SK-N-SH (cell line): Measurements from ENCODE around the gene CAD. TPM values are rescaled to one million over a fixed set of nuclear protein-coding genes. Genes with fewer than 3 reads are reported as not detected.

Source experiments
- CTCF ChIA-PET: fragments of 300-600, 350-600 bp; formaldehyde crosslinking; extraction: SDS; loops from one replicate; lab custom pipeline; 2021; lab: Yijun Ruan, JAX
- POLR2A ChIA-PET: fragments of 350-600 bp; sonication (Branson Sonifier 250); formaldehyde crosslinking; extraction: SDS; loops from one replicate; lab custom pipeline; 2020; ENCODE audit warnings: antibody characterized with exemption, inconsistent platforms; lab: Yijun Ruan, JAX
- DNase-seq: peaks from one replicate; pipeline ENCODE4 v3.0.0; 2012
- H2AFZ ChIP-seq: fragments of 200-600 bp; sonication (generic); 2 replicates; pipeline ENCODE4 v1.8.1; 2016; ENCODE audit warnings: antibody characterized with exemption, mild to moderate bottlenecking, low read depth
- H3F3A ChIP-seq: fragments of 200-600 bp; sonication (generic); replicated peaks from 2 replicates; pipeline ENCODE3; 2016; ENCODE audit warnings: antibody characterized with exemption, mild to moderate bottlenecking; ENCODE audit not compliant: insufficient read depth
- H3K27ac ChIP-seq, 2 experiments: fragments of 200-500 bp in 1 of 2; fragments of 200-600 bp in 1 of 2; sonication (Bioruptor generic) in 1 of 2; sonication (generic), shearing (Covaris generic) in 1 of 2; 2 replicates each; pipeline versions ENCODE4 v1.5.1 to v1.6.1; 2014 to 2016; ENCODE audit warnings: low read depth in 2 of 2, inconsistent platforms in 1 of 2, low read length in 1 of 2, mild to moderate bottlenecking in 1 of 2, mixed read lengths in 1 of 2
- H3K27me3 ChIP-seq: fragments of 200-600 bp; sonication (generic), shearing (Covaris generic); 2 replicates; pipeline ENCODE4 v1.6.1; 2016; ENCODE audit warnings: mixed run types; ENCODE audit not compliant: insufficient read depth
- H3K36me3 ChIP-seq, 2 experiments: fragments of 200-500 bp in 1 of 2; fragments of 200-600 bp in 1 of 2; sonication (Bioruptor generic) in 1 of 2; sonication (generic) in 1 of 2; replicated peaks in 1 of 2; 2 replicates each; pipeline versions ENCODE3 to v1.5.1; 2014 to 2016; ENCODE audit warnings: low read length in 1 of 2, mild to moderate bottlenecking in 1 of 2; ENCODE audit not compliant: insufficient read depth in 2 of 2, control insufficient read depth in 1 of 2
- H3K4me1 ChIP-seq, 2 experiments: fragments of 200-500 bp in 1 of 2; fragments of 200-600 bp in 1 of 2; sonication (Bioruptor generic) in 1 of 2; sonication (generic), shearing (Covaris generic) in 1 of 2; 2 replicates each; pipeline versions ENCODE4 v1.5.1 to v1.6.1; 2014 to 2016; ENCODE audit warnings: low read depth in 1 of 2, low read length in 1 of 2, mixed run types in 1 of 2; ENCODE audit not compliant: insufficient read depth in 2 of 2, control insufficient read depth in 1 of 2
- H3K4me2 ChIP-seq: fragments of 200-600 bp; sonication (generic), shearing (Covaris generic); 2 replicates; pipeline ENCODE4 v1.6.1; 2017; ENCODE audit warnings: mixed run types
- H3K4me3 ChIP-seq, 2 experiments: fragments of 200-500 bp in 1 of 2; fragments of 200-600 bp in 1 of 2; sonication (Bioruptor generic) in 1 of 2; sonication (generic), shearing (Covaris generic) in 1 of 2; 2 replicates each; pipeline versions ENCODE4 v1.5.1 to v1.8.1; 2014 to 2016; ENCODE audit warnings: low read depth in 2 of 2, inconsistent platforms in 1 of 2, low read length in 1 of 2, mild to moderate bottlenecking in 1 of 2, mixed read lengths in 1 of 2, moderate library complexity in 1 of 2
- H3K79me2 ChIP-seq: fragments of 200-600 bp; sonication (generic); 2 replicates; pipeline ENCODE4 v1.8.1; 2017; ENCODE audit warnings: mild to moderate bottlenecking; ENCODE audit not compliant: insufficient read depth
- H3K9ac ChIP-seq: fragments of 200-600 bp; sonication (generic); 2 replicates; pipeline ENCODE4 v1.6.1; 2017; ENCODE audit warnings: mixed run types
- H3K9me2 ChIP-seq: fragments of 200-600 bp; sonication (generic); 2 replicates; pipeline ENCODE4 v1.6.1; 2017; ENCODE audit warnings: mixed run types
- H3K9me3 ChIP-seq: fragments of 200-600 bp; sonication (generic); 2 replicates; pipeline ENCODE4 v1.6.1; 2017; ENCODE audit warnings: mixed run types, mild to moderate bottlenecking, moderate library complexity
- H4K20me1 ChIP-seq: fragments of 200-600 bp; sonication (generic); 2 replicates; pipeline ENCODE4 v1.6.1; 2017; ENCODE audit warnings: mild to moderate bottlenecking, mixed run types; ENCODE audit not compliant: insufficient read depth
- CTCF ChIP-seq: fragments of 200-600 bp; sonication (generic); IDR thresholded peaks from 2 replicates; pipeline ENCODE4 v1.6.1; 2017; ENCODE audit warnings: antibody characterized with exemption, mild to moderate bottlenecking, moderate library complexity
- ELF1 ChIP-seq: IDR thresholded peaks from 2 replicates; pipeline ENCODE4 v1.4.0; 2012
- EP300 ChIP-seq, 2 experiments: IDR thresholded peaks; 2 replicates each; pipeline versions ENCODE4 v1.4.0 to v1.6.1; 2012; ENCODE audit warnings: borderline replicate concordance in 1 of 2, low read depth in 1 of 2, low read length in 1 of 2
- FOSL2 ChIP-seq: IDR thresholded peaks from 2 replicates; pipeline ENCODE4 v1.4.0; 2012; ENCODE audit warnings: low read depth, mild to moderate bottlenecking, moderate library complexity, borderline replicate concordance
- FOXJ3 ChIP-seq: sonication (generic); formaldehyde crosslinking; IDR thresholded peaks from 2 replicates; pipeline ENCODE4 v1.5.1; 2020; ENCODE audit warnings: mild to moderate bottlenecking, missing genetic modification reagents
- GABPA ChIP-seq: IDR thresholded peaks from 2 replicates; pipeline ENCODE4 v1.4.0; 2012; ENCODE audit warnings: low read depth, mild to moderate bottlenecking
- GATA2 ChIP-seq: sonication (generic); formaldehyde crosslinking; IDR thresholded peaks from 2 replicates; pipeline ENCODE4 v1.5.0; 2020; ENCODE audit warnings: mild to moderate bottlenecking, missing genetic modification reagents
- MAX ChIP-seq: IDR thresholded peaks from 2 replicates; pipeline ENCODE4 v1.4.0; 2012; ENCODE audit warnings: low read depth
- MXI1 ChIP-seq: IDR thresholded peaks from 2 replicates; pipeline ENCODE4 v1.6.1; 2012; ENCODE audit warnings: mild to moderate bottlenecking, low read depth, low read length, improper control_type of control experiment
- NFIC ChIP-seq: IDR thresholded peaks from 2 replicates; pipeline ENCODE4 v1.4.0; 2012; ENCODE audit warnings: borderline replicate concordance
- POLR2AphosphoS5 ChIP-seq: IDR thresholded peaks from 2 replicates; pipeline ENCODE4 v1.6.1; 2012; ENCODE audit warnings: low read depth, low read length
- RAD21 ChIP-seq: IDR thresholded peaks from 2 replicates; pipeline ENCODE4 v1.6.1; 2012; ENCODE audit warnings: mild to moderate bottlenecking, low read length
- RFX5 ChIP-seq: IDR thresholded peaks from 2 replicates; pipeline ENCODE4 v1.6.1; 2012; ENCODE audit warnings: mild to moderate bottlenecking, improper control_type of control experiment, low read length
- SIN3A ChIP-seq: IDR thresholded peaks from 2 replicates; pipeline ENCODE4 v1.6.1; 2012; ENCODE audit warnings: low read depth, mild to moderate bottlenecking, low read length, moderate library complexity, borderline replicate concordance
- SMC3 ChIP-seq: IDR thresholded peaks from 2 replicates; pipeline ENCODE4 v1.6.1; 2012; ENCODE audit warnings: low read depth, low read length, improper control_type of control experiment
- TAF1 ChIP-seq: IDR thresholded peaks from 2 replicates; pipeline ENCODE4 v1.6.1; 2012; ENCODE audit warnings: low read depth, mild to moderate bottlenecking, low read length, moderate library complexity, borderline replicate concordance
- TCF12 ChIP-seq: IDR thresholded peaks from 2 replicates; pipeline ENCODE4 v1.4.0; 2012
- USF1 ChIP-seq: IDR thresholded peaks from 2 replicates; pipeline ENCODE4 v1.4.0; 2012; ENCODE audit warnings: low read depth, borderline replicate concordance
- USF2 ChIP-seq: fragments of 150-350 bp; IDR thresholded peaks from 2 replicates; pipeline ENCODE4 v1.6.1; 2017; ENCODE audit warnings: antibody characterized with exemption, low read length, low read depth, borderline replicate concordance
- ZBTB33 ChIP-seq: IDR thresholded peaks from 2 replicates; pipeline ENCODE4 v1.4.0; 2012; ENCODE audit warnings: low read depth, borderline replicate concordance
- WGBS: methylation state at CpG from one replicate; pipeline ENCODE4 v1.1.6; 2017; ENCODE audit warnings: low lambda C conversion rate; 5-methylcytosine and 5-hydroxymethylcytosine counted together
- polyA plus RNA-seq, 3 experiments: library from polyadenylated mRNA; depleted of rRNA; stranded (reverse); fragments of >200 nt; gene quantifications; 2 replicates each; pipeline ENCODE4 v1.2.3, GENCODE V29; 2012

Gene CAD
- polyA plus RNA-seq, 1 of the 3 experiments (the other 2 are of a cell fraction), result 47.6 TPM

GRCh38 chr2:27198627-27199026, 18.5 kb upstream of the CAD start:
- Histone ChIP-seq H3K27me3 (no peaks in the 10 kb centered on the region), H3K4me2 (no peak overlapping the region), H3K9me2 (no peaks in the 10 kb centered on the region), H3K36me3 (peaks cover 6 to 35% of the 10 kb centered on the region in 2 experiments), H3K9me3 (no peaks in the 10 kb centered on the region), H3K9ac (no peak overlapping the region), H3K27ac (no peak overlapping the region), H3K79me2 (no peaks in the 10 kb centered on the region), H3F3A (peaks cover 4% of the 10 kb centered on the region), H2AFZ (no peak overlapping the region), H4K20me1 (no peaks in the 10 kb centered on the region), H3K4me1 (no peaks in the 10 kb centered on the region), H3K4me3 (no peak overlapping the region)
- no peak for TF ChIP-seq MAX
- TF ChIP-seq POLR2AphosphoS5, result no peak
- no peak for TF ChIP-seq TCF12
- TF ChIP-seq ELF1, result no peak
- no peak for TF ChIP-seq RFX5
- no peak for TF ChIP-seq TAF1
- no peak for TF ChIP-seq EP300 (IDR thresholded peaks at IDR 0.05; ENCODE audit: borderline replicate concordance in 1 of 2, low read depth in 1 of 2, low read length in 1 of 2)
- no peak for TF ChIP-seq GABPA
- no peak for TF ChIP-seq USF2
- no peak for TF ChIP-seq USF1
- no peak for TF ChIP-seq MXI1
- no peak for TF ChIP-seq CTCF
- no peak for TF ChIP-seq RAD21
- TF ChIP-seq NFIC, result no peak
- TF ChIP-seq GATA2 (CRISPR knock-in tag), result no peak
- no peak for TF ChIP-seq FOSL2
- TF ChIP-seq SMC3, result no peak
- no peak for TF ChIP-seq SIN3A
- no peak for TF ChIP-seq FOXJ3 (CRISPR knock-in tag)
- TF ChIP-seq ZBTB33, result no peak
- no peak for DNase-seq
- CTCF ChIA-PET, result interaction anchor here (2.2 kb wide), 1 partner anchor 100 kb away, joined by 8 read pairs; no protein-coding TSS in a partner anchor
- WGBS, result 95% methylated on average over 2 of the region's 2 CpGs
- POLR2A ChIA-PET, result interaction anchor here (0.7 kb wide), 1 partner anchor 13 kb away, joined by 4 read pairs; the partner anchor contains the start of genes ATRAID and SLC5A6
